OCI-LY1 (cell line): ENCODE results near the gene TMEM178B.

ENCODE experiments used
- H2AFZ ChIP-seq: fragments of 200-600 bp; sonication (generic), shearing (Covaris generic); 2 replicates; pipeline ENCODE4 v1.6.0; 2014; ENCODE audit warnings: antibody characterized with exemption, mild to moderate bottlenecking, low read length
- H3F3A ChIP-seq: fragments of 200-600 bp; sonication (generic), shearing (Covaris generic); 2 replicates; pipeline ENCODE4 v1.6.0; 2014; ENCODE audit warnings: mild to moderate bottlenecking, antibody characterized with exemption, low read length, moderate library complexity; ENCODE audit not compliant: insufficient read depth
- H3K27ac ChIP-seq: fragments of 200-600 bp; sonication (generic); 2 replicates; pipeline ENCODE4 v1.5.1; 2014; ENCODE audit warnings: low read length, mixed run types, mild to moderate bottlenecking, low read depth; ENCODE audit not compliant: poor library complexity, severe bottlenecking
- H3K27me3 ChIP-seq: fragments of 200-600 bp; sonication (generic); 2 replicates; pipeline ENCODE4 v1.6.0; 2014; ENCODE audit warnings: antibody characterized with exemption, mild to moderate bottlenecking, low read length, moderate library complexity; ENCODE audit not compliant: insufficient read depth
- H3K36me3 ChIP-seq: fragments of 200-600 bp; sonication (generic); 2 replicates; pipeline ENCODE4 v1.6.1; 2014; ENCODE audit warnings: mild to moderate bottlenecking, antibody characterized with exemption, low read length, moderate library complexity, mixed read lengths; ENCODE audit not compliant: insufficient read depth
- H3K4me1 ChIP-seq: fragments of 200-600 bp; sonication (generic); 2 replicates; pipeline ENCODE4 v1.5.1; 2014; ENCODE audit warnings: mild to moderate bottlenecking, low read length, moderate library complexity; ENCODE audit not compliant: insufficient read depth, severe bottlenecking
- H3K4me2 ChIP-seq: fragments of 200-600 bp; sonication (generic), shearing (Covaris generic); 2 replicates; pipeline ENCODE4 v1.6.1; 2014; ENCODE audit warnings: low read length
- H3K4me3 ChIP-seq: fragments of 200-600 bp; sonication (generic); 2 replicates; pipeline ENCODE4 v1.5.1; 2014; ENCODE audit warnings: low read length, low read depth, mild to moderate bottlenecking, mixed read lengths; ENCODE audit not compliant: poor library complexity, severe bottlenecking
- H3K79me2 ChIP-seq: fragments of 200-600 bp; shearing (Covaris generic); 2 replicates; pipeline ENCODE4 v1.6.1; 2016; ENCODE audit warnings: mixed run types, low read length, mixed read lengths; ENCODE audit not compliant: insufficient read depth
- H3K9ac ChIP-seq: fragments of 200-600 bp; sonication (generic), shearing (Covaris generic); 2 replicates; pipeline ENCODE4 v1.6.1; 2014; ENCODE audit warnings: mild to moderate bottlenecking, low read length, mixed read lengths
- H3K9me2 ChIP-seq: fragments of 200-600 bp; sonication (generic), shearing (Covaris generic); 2 replicates; pipeline ENCODE4 v1.6.1; 2014; ENCODE audit warnings: low read depth, mild to moderate bottlenecking, low read length, mixed read lengths
- H3K9me3 ChIP-seq: fragments of 200-600 bp; shearing (Covaris generic); 2 replicates; pipeline ENCODE4 v1.6.1; 2014; ENCODE audit warnings: low read length, mixed read lengths
- H4K20me1 ChIP-seq: fragments of 200-600 bp; sonication (generic), shearing (Covaris generic); 2 replicates; pipeline ENCODE4 v1.6.0; 2016; ENCODE audit warnings: mild to moderate bottlenecking, low read length; ENCODE audit not compliant: insufficient read depth
- CTCF ChIP-seq: fragments of 200-600 bp; sonication (generic), shearing (Covaris generic); IDR thresholded peaks from 2 replicates; pipeline ENCODE4 v1.5.1; 2017; ENCODE audit warnings: mild to moderate bottlenecking, antibody characterized with exemption, low read length, moderate library complexity, mixed read lengths
- EZH2 ChIP-seq: fragments of 200-600 bp; sonication (generic), shearing (Covaris generic); IDR thresholded peaks from 2 replicates; pipeline ENCODE4 v1.8.0; 2017; ENCODE audit warnings: borderline replicate concordance, mixed run types, mild to moderate bottlenecking, antibody characterized with exemption, low read length, moderate library complexity, mixed read lengths

TMEM178B gene

GRCh38 chr7:141519623-141520022 lies 445.8 kb downstream of the TMEM178B start:
- no peak overlapping the region for H3K27ac ChIP-seq
- TF ChIP-seq CTCF: no peak
- TF ChIP-seq EZH2: no peak
- H3K79me2 ChIP-seq: no peaks in the 10 kb centered on the region
- H3K4me2 ChIP-seq: no peak overlapping the region
- no peaks in the 10 kb centered on the region for H4K20me1 ChIP-seq
- H3K27me3 ChIP-seq: peaks cover 7% of the 10 kb centered on the region; the same call in 1 of the 2 replicates
- H3K9ac ChIP-seq: no peak overlapping the region
- H3K4me3 ChIP-seq: no peak overlapping the region
- H3K4me1 ChIP-seq: no peaks in the 10 kb centered on the region
- H3K9me2 ChIP-seq: no peaks in the 10 kb centered on the region
- no peaks in the 10 kb centered on the region for H3F3A ChIP-seq
- no peaks in the 10 kb centered on the region for H3K36me3 ChIP-seq
- no peaks in the 10 kb centered on the region for H3K9me3 ChIP-seq
- H2AFZ ChIP-seq: no peak overlapping the region

- no peaks in the 10 kb centered on the region for H3F3A ChIP-seq
- no peaks in the 10 kb centered on the region for H3K4me1 ChIP-seq
- no peaks in the 10 kb centered on the region for H3K79me2 ChIP-seq
- no peaks in the 10 kb centered on the region for H3K9me2 ChIP-seq
- H2AFZ ChIP-seq: no peak overlapping the region
- no peak overlapping the region for H3K4me3 ChIP-seq
- H3K9ac ChIP-seq: no peak overlapping the region
- H3K36me3 ChIP-seq: no peaks in the 10 kb centered on the region
- H3K4me2 ChIP-seq: no peak overlapping the region
- TF ChIP-seq EZH2 (no peak), CTCF (no peak)
- H4K20me1 ChIP-seq: no peaks in the 10 kb centered on the region
- H3K27me3 ChIP-seq: peaks cover 7% of the 10 kb centered on the region; the same call in 1 of the 2 replicates
- H3K9me3 ChIP-seq: no peaks in the 10 kb centered on the region
- H3K27ac ChIP-seq: no peak overlapping the region
Observed at GRCh38 chr7:141522657-141523342, 448.9 kb downstream of the TMEM178B start.

- Histone ChIP-seq H3F3A (no peaks in the 10 kb centered on the region), H3K4me2 (no peak overlapping the region), H3K9ac (no peak overlapping the region), H3K27ac (no peak overlapping the region), H3K4me1 (no peaks in the 10 kb centered on the region), H3K79me2 (no peaks in the 10 kb centered on the region), H3K9me2 (no peaks in the 10 kb centered on the region), H2AFZ (no peak overlapping the region), H4K20me1 (no peaks in the 10 kb centered on the region), H3K4me3 (no peak overlapping the region), H3K36me3 (no peaks in the 10 kb centered on the region), H3K9me3 (no peaks in the 10 kb centered on the region), H3K27me3 (no peaks in the 10 kb centered on the region; the same call in none of the 2 replicates)
- no peak for TF ChIP-seq CTCF
- no peak for TF ChIP-seq EZH2
Observed at GRCh38 chr7:141525973-141526514, 452.2 kb downstream of the TMEM178B start.
